ENCODE data around the gene ROR2. TPM values are rescaled to one million over a fixed set of nuclear protein-coding genes. Genes with fewer than 3 reads are reported as not detected.

ROR2 gene
- total RNA-seq, 2 donors from 2014 or later, result 0.21 to 0.68 TPM

GRCh38 chr9:91863469-91863868 is 86.6 kb downstream of the ROR2 start:
- DNase-seq (ENCODE audit: low spot score) (no peak), ATAC-seq (ENCODE audit: insufficient number of reproducible peaks, low FRiP score, low read depth) (no peak)
- Histone ChIP-seq H3K9me3 (no peaks in the 10 kb centered on the region), H3K27me3 (replicated peaks; ENCODE audit: insufficient read depth) (no peaks in the 10 kb centered on the region), H3K27ac (no peak overlapping the region), H3K4me1 (ENCODE audit: control insufficient read depth in 1 of 2, low read depth in 2 of 2) (no peaks in the 10 kb centered on the region), H3K36me3 (no peaks in the 10 kb centered on the region), H3K4me3 (no peak overlapping the region)
- no peak for TF ChIP-seq CTCF (IDR thresholded peaks at IDR 0.05)

DNA sequence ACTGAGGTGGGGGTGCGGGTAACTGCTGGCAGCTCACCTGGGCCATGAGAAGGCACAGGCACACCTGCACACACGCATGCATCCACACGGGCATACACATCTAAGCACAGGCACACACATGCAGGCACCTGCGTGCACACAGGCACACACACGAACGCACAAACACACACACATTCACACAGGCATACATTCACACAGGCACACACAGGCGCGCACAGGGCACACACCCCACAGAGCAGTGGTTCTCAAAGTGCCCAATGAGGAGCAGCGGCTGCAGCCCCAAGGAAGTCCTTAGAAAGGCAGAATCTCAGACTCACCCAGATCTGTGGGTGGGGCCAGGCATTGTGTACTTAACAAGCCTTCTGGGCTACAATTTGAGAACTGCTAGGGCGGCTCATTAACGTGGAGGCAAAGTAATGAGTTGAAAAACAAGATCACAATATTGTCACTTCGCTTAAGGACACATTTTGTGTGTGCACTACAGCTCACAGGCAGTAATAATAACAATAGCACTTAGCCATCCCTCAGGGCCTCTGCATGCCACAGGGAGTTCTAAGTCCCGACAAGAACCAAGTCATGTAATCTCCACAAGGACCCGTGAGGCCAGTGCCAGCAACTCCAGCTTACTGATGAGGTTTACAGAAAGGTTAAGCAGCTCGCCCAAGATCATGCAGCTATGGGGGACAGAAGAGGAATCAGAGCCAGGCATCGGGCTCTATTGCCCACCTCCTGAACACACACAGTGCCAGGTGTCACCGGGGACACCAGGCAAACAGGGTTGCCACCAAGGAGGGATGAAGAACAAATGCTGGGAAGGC is 91.6 kb downstream of the ROR2 start:
- H3K4me1 ChIP-seq (ENCODE audit: control insufficient read depth in 1 of 2, low read depth in 2 of 2), result no peaks in the 10 kb centered on the region
- H3K4me3 ChIP-seq, result no peak overlapping the region
- TF ChIP-seq CTCF (IDR thresholded peaks at IDR 0.05), result no peak

GRCh38 chr9:91857291-91858212 is 92.5 kb downstream of the ROR2 start:
- Histone ChIP-seq H3K4me3 (no peak overlapping the region), H3K27me3 (replicated peaks; ENCODE audit: insufficient read depth) (no peaks in the 10 kb centered on the region), H3K4me1 (ENCODE audit: control insufficient read depth in 1 of 2, low read depth in 2 of 2) (no peaks in the 10 kb centered on the region), H3K27ac (no peak overlapping the region), H3K9me3 (no peaks in the 10 kb centered on the region), H3K36me3 (no peaks in the 10 kb centered on the region)
- no peak for DNase-seq (ENCODE audit: low spot score)
- no peak for TF ChIP-seq CTCF (IDR thresholded peaks at IDR 0.05)
- no peak for ATAC-seq (ENCODE audit: insufficient number of reproducible peaks, low FRiP score, low read depth)

More for the DNA sequence above, 91.6 kb downstream of the ROR2 start:
- DNase-seq (ENCODE audit: low spot score) (no peak), ATAC-seq (ENCODE audit: insufficient number of reproducible peaks, low FRiP score, low read depth) (no peak)
- H3K36me3 ChIP-seq, result no peaks in the 10 kb centered on the region
- H3K27me3 ChIP-seq (replicated peaks; ENCODE audit: insufficient read depth), result no peaks in the 10 kb centered on the region
- H3K9me3 ChIP-seq, result no peaks in the 10 kb centered on the region
- H3K27ac ChIP-seq, result no peak overlapping the region

DNA sequence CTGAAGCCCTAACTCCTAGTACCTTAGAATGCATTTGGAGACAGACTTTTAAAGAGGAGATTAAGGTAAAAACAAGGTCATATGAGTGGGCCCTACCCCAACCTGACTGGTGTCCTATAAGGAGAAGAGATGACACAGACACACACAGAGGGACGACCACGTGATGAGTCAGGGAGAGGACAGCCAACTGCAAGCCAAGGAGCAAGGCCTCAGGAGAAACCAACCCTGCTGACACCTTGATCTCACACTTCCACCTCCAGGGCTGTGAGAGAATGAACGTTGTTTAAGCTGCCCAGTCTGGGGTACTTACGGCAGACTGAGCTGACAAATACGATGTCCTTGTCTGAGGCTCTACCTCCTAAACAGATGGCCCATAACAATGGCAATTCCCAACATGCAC is 93.6 kb downstream of the ROR2 start:
- H3K27ac ChIP-seq, result no peak overlapping the region
- no peaks in the 10 kb centered on the region for H3K4me1 ChIP-seq (ENCODE audit: control insufficient read depth in 1 of 2, low read depth in 2 of 2)
- H3K27me3 ChIP-seq (replicated peaks; ENCODE audit: insufficient read depth), result no peaks in the 10 kb centered on the region
- no peaks in the 10 kb centered on the region for H3K36me3 ChIP-seq
- no peak for TF ChIP-seq CTCF (IDR thresholded peaks at IDR 0.05)
- ATAC-seq (ENCODE audit: insufficient number of reproducible peaks, low FRiP score, low read depth) (no peak), DNase-seq (ENCODE audit: low spot score) (no peak)
- H3K9me3 ChIP-seq, result no peaks in the 10 kb centered on the region
- no peak overlapping the region for H3K4me3 ChIP-seq

GRCh38 chr9:91855196-91855595 is 94.8 kb downstream of the ROR2 start:
- no peaks in the 10 kb centered on the region for H3K9me3 ChIP-seq
- H3K27me3 ChIP-seq (replicated peaks; ENCODE audit: insufficient read depth), result no peaks in the 10 kb centered on the region
- H3K27ac ChIP-seq, result no peak overlapping the region
- ATAC-seq (ENCODE audit: insufficient number of reproducible peaks, low FRiP score, low read depth) (no peak), DNase-seq (ENCODE audit: low spot score) (no peak)
- no peaks in the 10 kb centered on the region for H3K36me3 ChIP-seq
- H3K4me3 ChIP-seq, result no peak overlapping the region
- no peaks in the 10 kb centered on the region for H3K4me1 ChIP-seq (ENCODE audit: control insufficient read depth in 1 of 2, low read depth in 2 of 2)
- no peak for TF ChIP-seq CTCF (IDR thresholded peaks at IDR 0.05)

Data from thoracic aorta (tissue), 2 donors.